PFSK-1 (cell line): ENCODE results near the gene NYAP1.

Experiments
- REST ChIP-seq, 2 experiments: IDR thresholded peaks; 2 replicates each; pipeline versions ENCODE4 v1.6.1 to v1.8.0; 2011 to 2012; ENCODE audit warnings: low read depth in 2 of 2, low read length in 2 of 2, control low read depth in 1 of 2, inconsistent platforms in 1 of 2, mild to moderate bottlenecking in 1 of 2, moderate library complexity in 1 of 2; ENCODE audit not compliant: insufficient read depth in 1 of 2
- TAF1 ChIP-seq: IDR thresholded peaks from 2 replicates; pipeline ENCODE4 v1.6.1; 2012; ENCODE audit warnings: low read length, control low read depth, borderline replicate concordance; ENCODE audit not compliant: insufficient read depth

- TF ChIP-seq REST (IDR thresholded peaks at IDR 0.05; ENCODE audit: insufficient read depth in 1 of 2, low read depth in 2 of 2, low read length in 2 of 2) (no peak), TAF1 (no peak)
These were observed 26.7 kb upstream of the NYAP1 start for GRCh38 chr7:100457033-100457432.
